ENCODE data around the gene KANSL1.
"Not testable (repeated sequence)": the region's sequence is repeated elsewhere in the genome, so short reads cannot be mapped to it uniquely, and the experiment has no call there.

Gene KANSL1

DNA sequence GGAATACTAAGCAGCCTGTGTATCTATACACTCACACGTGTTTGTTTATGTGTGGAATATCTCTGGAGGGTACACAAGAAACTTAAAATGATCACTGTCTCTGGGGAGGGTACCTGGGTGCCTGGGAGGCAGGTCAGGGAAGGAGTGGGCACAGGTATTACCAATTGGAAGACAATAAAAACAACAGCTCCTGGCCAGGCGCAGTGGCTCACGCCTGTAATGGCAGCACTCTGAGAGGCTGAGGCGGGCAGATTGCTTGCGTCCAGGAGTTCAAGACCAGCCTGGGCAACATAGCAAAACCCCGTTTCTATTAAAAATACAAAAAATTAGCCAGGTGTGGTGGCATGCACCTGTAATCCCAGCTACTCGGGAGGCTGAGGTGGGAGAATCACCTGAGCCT is 169.9 kb downstream of the KANSL1 start:
- not testable (repeated sequence) for DNase-seq (ENCODE audit: low read depth)

DNA sequence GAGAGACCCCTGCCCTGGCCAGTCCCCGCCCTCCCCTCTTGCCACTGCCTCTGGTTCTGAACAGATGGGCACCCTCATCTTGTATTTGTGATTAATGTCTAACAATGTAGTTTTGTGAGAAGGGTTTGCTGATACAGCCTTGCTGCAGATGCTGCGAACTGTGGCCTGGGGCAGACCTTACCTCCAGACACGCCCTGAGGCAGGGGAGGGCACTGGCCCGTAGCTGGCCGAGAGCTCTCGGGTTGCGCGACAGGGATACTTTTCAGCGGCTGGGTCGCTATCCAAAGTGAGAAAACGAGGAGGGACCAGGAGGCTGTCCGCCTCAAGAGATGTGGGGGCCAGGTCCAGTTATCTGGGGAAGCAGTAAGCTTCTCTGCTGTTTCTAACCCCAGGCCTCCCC is 172.2 kb downstream of the KANSL1 start:
- DNase-seq (ENCODE audit: low read depth) = no peak

- DNase-seq (ENCODE audit: low read depth) = peak; percentile 30
These were observed 173.0 kb downstream of the KANSL1 start for GRCh38 chr17:46020023-46020761.

DNA sequence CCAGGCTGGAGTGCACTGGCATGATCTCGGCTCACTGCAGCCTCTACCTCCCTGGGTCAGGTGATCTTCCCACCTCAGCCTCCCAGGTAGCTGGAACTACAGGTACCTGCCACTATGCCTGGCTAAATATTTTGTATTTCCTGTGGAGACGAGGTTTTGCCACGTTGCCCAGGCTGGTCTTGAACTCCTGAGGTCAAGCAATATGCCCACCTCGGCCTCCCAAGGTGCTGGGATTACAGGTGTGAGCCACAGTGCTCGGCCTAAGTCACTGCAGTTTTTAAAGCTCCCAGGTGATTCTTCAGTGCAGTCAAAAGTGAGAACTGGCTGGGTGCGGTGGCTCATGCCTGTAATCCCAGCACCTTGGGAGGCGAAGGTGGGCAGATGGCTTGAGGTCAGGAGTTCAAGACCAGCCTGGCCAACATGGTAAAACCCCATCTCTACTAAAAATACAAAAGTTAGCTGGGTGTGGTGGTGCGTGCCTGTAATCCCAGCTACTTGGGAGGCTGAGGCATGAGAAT is 173.8 kb downstream of the KANSL1 start:
- DNase-seq (ENCODE audit: low read depth) = not testable (repeated sequence)

- DNase-seq (ENCODE audit: low read depth) = no peak
These were observed 179.6 kb downstream of the KANSL1 start for GRCh38 chr17:46013502-46014165.

DNA sequence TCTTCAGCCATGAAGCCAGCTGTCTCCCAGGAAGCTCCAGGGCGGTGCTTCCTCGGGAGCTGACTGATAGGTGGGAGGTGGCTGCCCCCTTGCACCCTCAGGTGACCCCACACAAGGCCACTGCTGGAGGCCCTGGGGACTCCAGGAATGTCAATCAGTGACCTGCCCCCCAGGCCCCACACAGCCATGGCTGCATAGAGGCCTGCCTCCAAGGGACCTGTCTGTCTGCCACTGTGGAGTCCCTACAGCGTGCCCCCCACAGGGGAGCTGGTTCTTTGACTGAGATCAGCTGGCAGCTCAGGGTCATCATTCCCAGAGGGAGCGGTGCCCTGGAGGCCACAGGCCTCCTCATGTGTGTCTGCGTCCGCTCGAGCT is 180.1 kb downstream of the KANSL1 start:
- DNase-seq (ENCODE audit: low read depth) = no peak

- DNase-seq (ENCODE audit: low read depth) = no peak
These were observed 180.6 kb downstream of the KANSL1 start for GRCh38 chr17:46012506-46013079.

- DNase-seq (ENCODE audit: low read depth) = no peak
These were observed 181.3 kb downstream of the KANSL1 start for GRCh38 chr17:46011711-46012505.

DNA sequence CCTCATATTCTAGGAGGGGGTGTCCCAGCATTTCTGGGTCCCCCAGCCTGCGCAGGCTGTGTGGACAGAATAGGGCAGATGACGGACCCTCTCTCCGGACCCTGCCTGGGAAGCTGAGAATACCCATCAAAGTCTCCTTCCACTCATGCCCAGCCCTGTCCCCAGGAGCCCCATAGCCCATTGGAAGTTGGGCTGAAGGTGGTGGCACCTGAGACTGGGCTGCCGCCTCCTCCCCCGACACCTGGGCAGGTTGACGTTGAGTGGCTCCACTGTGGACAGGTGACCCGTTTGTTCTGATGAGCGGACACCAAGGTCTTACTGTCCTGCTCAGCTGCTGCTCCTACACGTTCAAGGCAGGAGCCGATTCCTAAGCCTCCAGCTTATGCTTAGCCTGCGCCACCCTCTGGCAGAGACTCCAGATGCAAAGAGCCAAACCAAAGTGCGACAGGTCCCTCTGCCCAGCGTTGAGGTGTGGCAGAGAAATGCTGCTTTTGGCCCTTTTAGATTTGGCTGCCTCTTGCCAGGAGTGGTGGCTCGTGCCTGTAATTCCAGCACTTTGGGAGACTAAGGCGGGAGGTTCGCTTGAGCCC is 182.5 kb downstream of the KANSL1 start:
- DNase-seq (ENCODE audit: low read depth) = no peak

DNA sequence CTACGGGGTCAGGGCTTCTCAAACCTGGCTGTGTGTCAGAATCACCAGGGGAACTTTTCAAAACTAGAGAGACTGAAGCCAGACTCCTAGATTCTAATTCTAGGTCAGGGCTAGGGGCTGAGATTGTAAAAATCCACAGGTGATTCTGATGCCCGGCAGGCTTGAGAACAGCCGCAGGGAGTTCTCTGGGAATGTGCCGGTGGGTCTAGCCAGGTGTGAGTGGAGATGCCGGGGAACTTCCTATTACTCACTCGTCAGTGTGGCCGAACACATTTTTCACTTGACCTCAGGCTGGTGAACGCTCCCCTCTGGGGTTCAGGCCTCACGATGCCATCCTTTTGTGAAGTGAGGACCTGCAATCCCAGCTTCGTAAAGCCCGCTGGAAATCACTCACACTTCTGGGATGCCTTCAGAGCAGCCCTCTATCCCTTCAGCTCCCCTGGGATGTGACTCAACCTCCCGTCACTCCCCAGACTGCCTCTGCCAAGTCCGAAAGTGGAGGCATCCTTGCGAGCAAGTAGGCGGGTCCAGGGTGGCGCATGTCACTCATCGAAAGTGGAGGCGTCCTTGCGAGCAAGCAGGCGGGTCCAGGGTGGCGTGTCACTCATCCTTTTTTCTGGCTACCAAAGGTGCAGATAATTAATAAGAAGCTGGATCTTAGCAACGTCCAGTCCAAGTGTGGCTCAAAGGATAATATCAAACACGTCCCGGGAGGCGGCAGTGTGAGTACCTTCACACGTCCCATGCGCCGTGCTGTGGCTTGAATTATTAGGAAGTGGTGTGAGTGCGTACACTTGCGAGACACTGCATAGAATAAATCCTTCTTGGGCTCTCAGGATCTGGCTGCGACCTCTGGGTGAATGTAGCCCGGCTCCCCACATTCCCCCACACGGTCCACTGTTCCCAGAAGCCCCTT is 183.3 kb downstream of the KANSL1 start:
- no peak for DNase-seq (ENCODE audit: low read depth)

DNA sequence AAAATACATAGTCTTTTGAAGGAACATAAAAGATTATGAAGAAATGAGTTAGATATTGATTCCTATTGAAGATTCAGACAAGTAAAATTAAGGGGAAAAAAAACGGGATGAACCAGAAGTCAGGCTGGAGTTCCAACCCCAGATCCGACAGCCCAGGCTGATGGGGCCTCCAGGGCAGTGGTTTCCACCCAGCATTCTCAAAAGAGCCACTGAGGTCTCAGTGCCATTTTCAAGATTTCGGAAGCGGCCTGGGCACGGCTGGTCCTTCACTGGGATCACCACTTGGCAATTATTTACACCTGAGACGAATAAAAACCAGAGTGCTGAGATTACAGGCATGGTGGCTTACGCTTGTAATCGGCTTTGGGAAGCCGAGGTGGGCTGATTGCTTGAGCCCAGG is 184.6 kb downstream of the KANSL1 start:
- no peak for DNase-seq (ENCODE audit: low read depth)

- DNase-seq (ENCODE audit: low read depth) = no peak
These were observed 185.7 kb downstream of the KANSL1 start for GRCh38 chr17:46007461-46007965.

GRCh38 chr17:46006082-46006481 is 187.1 kb downstream of the KANSL1 start:
- not testable (repeated sequence) for DNase-seq (ENCODE audit: low read depth)

DNA sequence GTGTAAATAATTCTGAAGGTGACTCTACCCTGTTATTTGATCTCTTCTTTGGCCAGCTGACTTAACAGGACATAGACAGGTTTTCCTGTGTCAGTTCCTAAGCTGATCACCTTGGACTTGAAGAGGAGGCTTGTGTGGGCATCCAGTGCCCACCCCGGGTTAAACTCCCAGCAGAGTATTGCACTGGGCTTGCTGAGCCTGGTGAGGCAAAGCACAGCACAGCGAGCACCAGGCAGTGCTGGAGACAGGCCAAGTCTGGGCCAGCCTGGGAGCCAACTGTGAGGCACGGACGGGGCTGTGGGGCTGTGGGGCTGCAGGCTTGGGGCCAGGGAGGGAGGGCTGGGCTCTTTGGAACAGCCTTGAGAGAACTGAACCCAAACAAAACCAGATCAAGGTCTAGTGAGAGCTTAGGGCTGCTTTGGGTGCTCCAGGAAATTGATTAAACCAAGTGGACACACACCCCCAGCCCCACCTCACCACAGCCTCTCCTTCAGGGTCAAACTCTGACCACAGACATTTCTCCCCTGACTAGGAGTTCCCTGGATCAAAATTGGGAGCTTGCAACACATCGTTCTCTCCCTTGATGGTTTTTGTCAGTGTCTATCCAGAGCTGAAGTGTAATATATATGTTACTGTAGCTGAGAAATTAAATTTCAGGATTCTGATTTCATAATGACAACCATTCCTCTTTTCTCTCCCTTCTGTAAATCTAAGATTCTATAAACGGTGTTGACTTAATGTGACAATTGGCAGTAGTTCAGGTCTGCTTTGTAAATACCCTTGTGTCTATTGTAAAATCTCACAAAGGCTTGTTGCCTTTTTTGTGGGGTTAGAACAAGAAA is 189.1 kb downstream of the KANSL1 start:
- no peak for DNase-seq (ENCODE audit: low read depth)

DNA sequence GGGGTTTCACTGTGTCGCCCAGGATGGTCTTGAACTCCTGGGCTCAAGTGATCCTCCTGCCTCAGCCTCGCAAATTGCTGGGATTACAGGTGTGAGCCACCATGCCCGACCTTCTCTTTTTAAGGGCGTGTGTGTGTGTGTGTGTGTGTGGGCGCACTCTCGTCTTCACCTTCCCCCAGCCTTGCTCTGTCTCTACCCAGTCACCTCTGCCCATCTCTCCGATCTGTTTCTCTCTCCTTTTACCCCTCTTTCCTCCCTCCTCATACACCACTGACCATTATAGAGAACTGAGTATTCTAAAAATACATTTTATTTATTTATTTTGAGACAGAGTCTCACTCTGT is 190.3 kb downstream of the KANSL1 start:
- no peak for DNase-seq (ENCODE audit: low read depth)

DNA sequence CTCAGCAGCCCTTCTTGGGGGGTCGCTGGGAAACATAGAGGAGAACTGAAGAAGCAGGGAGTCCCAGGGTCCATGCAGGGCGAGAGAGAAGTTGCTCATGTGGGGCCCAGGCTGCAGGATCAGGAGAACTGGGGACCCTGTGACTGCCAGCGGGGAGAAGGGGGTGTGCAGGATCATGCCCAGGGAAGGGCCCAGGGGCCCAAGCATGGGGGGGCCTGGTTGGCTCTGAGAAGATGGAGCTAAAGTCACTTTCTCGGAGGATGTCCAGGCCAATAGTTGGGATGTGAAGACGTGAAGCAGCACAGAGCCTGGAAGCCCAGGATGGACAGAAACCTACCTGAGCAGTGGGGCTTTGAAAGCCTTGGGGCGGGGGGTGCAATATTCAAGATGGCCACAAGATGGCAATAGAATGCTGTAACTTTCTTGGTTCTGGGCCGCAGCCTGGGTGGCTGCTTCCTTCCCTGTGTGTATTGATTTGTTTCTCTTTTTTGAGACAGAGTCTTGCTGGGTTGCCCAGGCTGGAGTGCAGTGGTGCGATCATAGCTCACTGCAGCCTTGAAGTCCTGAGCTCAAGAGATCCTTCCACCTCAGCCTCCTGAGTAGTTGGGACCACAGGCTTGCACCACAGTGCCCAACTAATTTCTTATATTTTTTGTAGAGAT is 190.8 kb downstream of the KANSL1 start:
- DNase-seq (ENCODE audit: low read depth) = peak; percentile 62

DNA sequence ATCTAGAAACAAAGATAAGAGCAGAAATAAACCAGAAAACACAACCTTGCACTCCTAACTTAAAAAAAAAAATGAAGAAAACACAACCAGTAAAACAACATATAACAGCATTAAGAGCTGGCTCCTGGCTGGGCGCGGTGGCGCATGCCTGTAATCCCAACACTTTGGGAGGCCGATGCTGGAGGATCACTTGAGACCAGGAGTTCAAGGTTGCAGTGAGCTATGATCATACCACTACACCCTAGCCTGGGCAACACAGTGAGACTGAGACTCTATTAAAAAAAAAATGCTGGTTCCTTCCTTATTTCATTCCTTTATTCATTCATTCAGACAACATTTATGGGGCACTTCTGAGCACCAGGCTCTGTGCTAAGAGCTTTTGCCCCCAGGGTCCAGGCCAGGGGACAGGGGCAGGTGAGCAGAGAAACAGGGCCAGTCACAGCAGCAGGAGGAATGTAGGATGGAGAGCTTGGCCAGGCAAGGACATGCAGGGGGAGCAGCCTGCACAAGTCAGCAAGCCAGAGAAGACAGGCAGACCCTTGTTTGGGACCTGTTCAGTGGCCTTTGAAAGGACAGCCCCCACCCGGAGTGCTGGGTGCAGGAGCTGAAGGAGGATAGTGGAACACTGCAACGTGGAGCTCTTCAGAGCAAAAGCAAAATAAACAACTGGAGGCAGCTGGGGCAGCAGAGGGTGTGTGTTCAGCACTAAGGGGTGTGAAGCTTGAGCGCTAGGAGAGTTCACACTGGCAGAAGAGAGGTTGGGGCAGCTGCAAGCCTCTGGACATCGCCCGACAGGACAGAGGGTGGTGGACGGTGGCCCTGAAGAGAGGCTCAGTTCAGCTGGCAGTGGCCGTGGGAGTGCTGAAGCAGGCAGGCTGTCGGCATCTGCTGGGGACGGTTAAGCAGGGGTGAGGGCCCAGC is 191.6 kb downstream of the KANSL1 start:
- no peak for DNase-seq (ENCODE audit: low read depth)

DNA sequence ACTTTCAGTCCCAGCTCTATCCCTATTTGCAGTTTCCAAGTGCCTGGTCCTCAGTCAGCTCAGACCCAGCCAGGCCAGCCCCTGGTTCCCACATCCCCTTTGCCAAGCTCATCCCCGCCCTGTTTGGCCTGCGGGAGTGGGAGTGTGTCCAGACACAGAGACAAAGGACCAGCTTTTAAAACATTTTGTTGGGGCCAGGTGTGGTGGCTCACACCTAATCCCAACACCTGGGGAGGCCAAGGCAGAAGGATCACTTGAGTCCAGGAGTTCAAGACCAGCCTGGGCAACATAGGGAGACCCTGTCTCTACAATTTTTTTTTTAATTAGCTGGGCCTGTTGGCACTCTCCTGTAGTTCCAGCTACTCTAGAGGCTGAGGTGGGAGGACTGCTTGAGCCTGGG is 192.5 kb downstream of the KANSL1 start:
- DNase-seq (ENCODE audit: low read depth) = no peak
